ENCODE data around the gene CARHSP1.

Gene CARHSP1

GRCh38 chr16:8867216-8867931, 1.4 kb downstream of the CARHSP1 start:
- peak; percentile 59 for DNase-seq
- peak overlapping the region; percentile 91 for H3K4me3 ChIP-seq (ENCODE audit: low read depth, low read length)

GRCh38 chr16:8866884-8867215, 2.0 kb downstream of the CARHSP1 start:
- H3K4me1 ChIP-seq, result peaks cover 18% of the 10 kb centered on the region
- 0 out of 2 replicates have a peak, but pooled peaks cover 7% of the 10 kb centered on the region for H3K36me3 ChIP-seq
- H3K4me3 ChIP-seq (ENCODE audit: low read depth, low read length), result peak overlapping the region; percentile 91
- no peak for TF ChIP-seq CTCF (IDR thresholded peaks at IDR 0.05; ENCODE audit: low read depth, low read length)
- H3K9me3 ChIP-seq, result no peaks in the 10 kb centered on the region
- no peaks in the 10 kb centered on the region for H3K27me3 ChIP-seq
- no peak for DNase-seq

More at GRCh38 chr16:8867216-8867931, 1.4 kb downstream of the CARHSP1 start:
- TF ChIP-seq CTCF (IDR thresholded peaks at IDR 0.05; ENCODE audit: low read depth, low read length), result no peak
- H3K36me3 ChIP-seq, result 0 out of 2 replicates have a peak, but pooled peaks cover 3% of the 10 kb centered on the region
- H3K27me3 ChIP-seq, result no peaks in the 10 kb centered on the region
- H3K4me1 ChIP-seq, result peaks cover 18% of the 10 kb centered on the region
- no peaks in the 10 kb centered on the region for H3K9me3 ChIP-seq

GRCh38 chr16:8866118-8866883, 2.5 kb downstream of the CARHSP1 start:
- Histone ChIP-seq H3K36me3 (0 out of 2 replicates have a peak, but pooled peaks cover 7% of the 10 kb centered on the region), H3K27me3 (no peaks in the 10 kb centered on the region), H3K4me3 (ENCODE audit: low read depth, low read length) (peak overlapping the region; percentile 91), H3K9me3 (no peaks in the 10 kb centered on the region), H3K4me1 (peaks cover 18% of the 10 kb centered on the region)
- no peak for TF ChIP-seq CTCF (IDR thresholded peaks at IDR 0.05; ENCODE audit: low read depth, low read length)
- peak; percentile 58 for DNase-seq

GRCh38 chr16:8865145-8865882, 3.5 kb downstream of the CARHSP1 start:
- TF ChIP-seq CTCF (IDR thresholded peaks at IDR 0.05; ENCODE audit: low read depth, low read length), result no peak
- no peak overlapping the region for H3K4me3 ChIP-seq (ENCODE audit: low read depth, low read length)
- peaks cover 7% of the 10 kb centered on the region for H3K36me3 ChIP-seq
- H3K4me1 ChIP-seq, result peaks cover 18% of the 10 kb centered on the region
- H3K9me3 ChIP-seq, result no peaks in the 10 kb centered on the region
- DNase-seq, result no peak
- H3K27me3 ChIP-seq, result no peaks in the 10 kb centered on the region

- H3K27me3 ChIP-seq, result no peaks in the 10 kb centered on the region
- no peak overlapping the region for H3K4me3 ChIP-seq (ENCODE audit: low read depth, low read length)
- TF ChIP-seq CTCF (IDR thresholded peaks at IDR 0.05; ENCODE audit: low read depth, low read length), result no peak
- peaks cover 10% of the 10 kb centered on the region for H3K36me3 ChIP-seq
- H3K9me3 ChIP-seq, result no peaks in the 10 kb centered on the region
- DNase-seq, result no peak
- H3K4me1 ChIP-seq, result peaks cover 18% of the 10 kb centered on the region
Observed at GRCh38 chr16:8864480-8865110, 4.2 kb downstream of the CARHSP1 start.
